Choroid plexus epithelial cell (primary cell): ENCODE results near the gene RBMS3.

ENCODE experiments used
- DNase-seq: peaks from one replicate; pipeline ENCODE4 v3.0.0-alpha.2; 2010; ENCODE audit warnings: low read depth
- H3K4me3 ChIP-seq: 2 replicates; pipeline ENCODE4 v1.5.1; 2011; ENCODE audit warnings: low read depth, mild to moderate bottlenecking, control low read depth, low read length, moderate library complexity
- TF ChIP-seq, protein P1 (sequence below): conservative IDR thresholded peaks from 2 replicates; pipeline ENCODE4 v1.5.1; 2011; ENCODE audit warnings: low read depth, mild to moderate bottlenecking, control low read depth, inconsistent platforms, low read length, moderate library complexity

Gene RBMS3

DNA sequence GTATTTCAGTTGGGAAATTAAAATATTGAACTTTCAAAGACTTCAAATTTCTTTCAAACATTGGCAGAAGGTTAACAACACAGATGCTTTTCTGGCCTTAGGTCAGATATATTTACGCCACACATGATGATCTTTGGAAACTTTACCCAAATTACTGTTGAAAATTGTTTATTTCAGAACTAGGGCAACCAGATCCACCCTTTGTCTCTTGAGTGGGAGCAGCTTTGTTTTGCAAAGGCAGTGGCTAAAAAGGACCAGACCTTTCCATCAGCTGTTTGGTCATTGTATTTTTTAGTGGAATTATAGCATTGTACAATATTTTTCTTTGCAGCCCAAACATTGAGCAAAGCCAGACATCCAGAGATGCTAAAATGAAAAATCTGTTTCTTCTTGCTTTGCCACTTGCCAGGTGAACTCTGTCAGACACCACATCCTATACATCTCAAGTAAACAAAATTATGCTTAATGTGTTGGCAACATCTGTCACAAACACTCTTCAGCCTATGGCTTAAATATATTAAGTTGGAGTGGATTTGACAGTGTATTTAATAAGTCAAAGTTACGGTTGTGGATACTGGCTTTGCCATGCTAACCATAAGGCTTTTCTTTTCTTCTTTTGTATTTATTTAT, 651.9 kb downstream of the RBMS3 start:
- no peak for DNase-seq
- H3K4me3 ChIP-seq: no peak overlapping the region
- TF ChIP-seq, protein P1, sequence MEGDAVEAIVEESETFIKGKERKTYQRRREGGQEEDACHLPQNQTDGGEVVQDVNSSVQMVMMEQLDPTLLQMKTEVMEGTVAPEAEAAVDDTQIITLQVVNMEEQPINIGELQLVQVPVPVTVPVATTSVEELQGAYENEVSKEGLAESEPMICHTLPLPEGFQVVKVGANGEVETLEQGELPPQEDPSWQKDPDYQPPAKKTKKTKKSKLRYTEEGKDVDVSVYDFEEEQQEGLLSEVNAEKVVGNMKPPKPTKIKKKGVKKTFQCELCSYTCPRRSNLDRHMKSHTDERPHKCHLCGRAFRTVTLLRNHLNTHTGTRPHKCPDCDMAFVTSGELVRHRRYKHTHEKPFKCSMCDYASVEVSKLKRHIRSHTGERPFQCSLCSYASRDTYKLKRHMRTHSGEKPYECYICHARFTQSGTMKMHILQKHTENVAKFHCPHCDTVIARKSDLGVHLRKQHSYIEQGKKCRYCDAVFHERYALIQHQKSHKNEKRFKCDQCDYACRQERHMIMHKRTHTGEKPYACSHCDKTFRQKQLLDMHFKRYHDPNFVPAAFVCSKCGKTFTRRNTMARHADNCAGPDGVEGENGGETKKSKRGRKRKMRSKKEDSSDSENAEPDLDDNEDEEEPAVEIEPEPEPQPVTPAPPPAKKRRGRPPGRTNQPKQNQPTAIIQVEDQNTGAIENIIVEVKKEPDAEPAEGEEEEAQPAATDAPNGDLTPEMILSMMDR: no peak

DNA sequence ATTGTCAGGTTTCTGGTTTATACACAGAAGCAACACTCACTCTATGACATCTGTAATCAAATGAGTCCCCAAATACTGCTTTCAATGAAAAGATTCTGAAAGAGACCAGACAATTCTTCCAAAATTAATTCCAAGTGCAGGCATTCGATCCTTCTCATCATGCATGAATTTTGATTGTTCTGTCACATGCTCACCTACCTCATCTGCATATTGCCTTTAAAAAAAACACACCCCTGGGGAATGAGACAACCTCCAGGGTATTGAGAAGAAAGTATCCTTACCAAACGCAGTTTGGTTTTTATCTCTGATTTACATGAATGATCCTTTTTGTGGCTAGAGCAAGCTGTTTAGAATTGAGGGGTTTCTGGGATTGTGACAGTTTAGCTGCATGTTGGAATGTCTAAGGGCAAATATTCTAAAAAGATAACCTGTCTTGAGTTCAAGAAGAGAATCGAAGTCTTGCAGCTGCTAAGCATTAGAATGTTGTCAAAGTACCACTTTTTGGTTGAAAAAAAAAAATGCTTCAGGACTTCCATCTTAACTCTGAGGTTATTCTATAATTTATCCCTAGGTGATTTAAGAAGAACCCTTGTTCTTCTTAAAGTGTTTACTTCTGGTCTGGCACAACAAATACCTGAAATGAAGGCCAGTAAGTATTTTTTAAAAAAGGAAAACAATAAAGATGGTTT, 653.1 kb downstream of the RBMS3 start:
- no peak for DNase-seq
- no peak overlapping the region for H3K4me3 ChIP-seq
- TF ChIP-seq, protein P1: no peak

DNA sequence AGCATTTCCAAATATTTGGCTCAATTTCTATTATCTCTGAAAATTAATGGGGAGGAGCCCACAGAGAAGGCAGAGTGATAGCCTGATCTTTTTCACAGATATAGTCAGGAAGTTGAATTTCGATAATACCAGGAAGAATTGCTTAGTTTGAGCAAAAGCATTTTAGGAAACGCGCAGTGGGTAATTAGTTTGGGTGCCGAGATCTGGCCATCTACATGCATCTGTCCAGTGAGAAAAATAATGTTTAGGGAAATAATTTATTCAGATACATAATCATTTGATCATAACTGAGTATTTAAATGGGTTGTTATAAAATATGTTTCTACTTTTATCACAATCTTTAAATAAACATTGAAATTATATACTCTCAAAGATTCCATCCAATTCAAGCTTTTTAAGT, 653.9 kb downstream of the RBMS3 start:
- no peak for DNase-seq
- TF ChIP-seq, protein P1: no peak
- no peak overlapping the region for H3K4me3 ChIP-seq

DNA sequence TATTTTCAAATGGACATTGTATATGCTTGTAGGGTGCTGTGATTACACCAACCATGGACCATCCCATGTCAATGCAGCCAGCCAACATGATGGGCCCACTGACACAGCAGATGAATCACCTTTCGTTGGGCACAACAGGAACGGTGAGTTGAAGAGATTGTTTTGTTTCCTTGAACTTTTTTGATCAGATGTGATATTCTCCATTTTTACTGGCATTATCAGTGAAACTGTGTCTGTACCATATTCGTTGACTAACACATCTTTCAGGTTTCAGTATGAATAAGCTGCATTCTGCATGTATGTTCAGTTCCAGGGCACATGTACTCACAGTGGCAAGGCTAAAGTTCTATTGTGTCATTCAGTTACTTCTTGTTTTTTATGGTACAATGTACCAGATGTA, 655.2 kb downstream of the RBMS3 start:
- H3K4me3 ChIP-seq: no peak overlapping the region
- TF ChIP-seq, protein P1: no peak
- DNase-seq: no peak

DNA sequence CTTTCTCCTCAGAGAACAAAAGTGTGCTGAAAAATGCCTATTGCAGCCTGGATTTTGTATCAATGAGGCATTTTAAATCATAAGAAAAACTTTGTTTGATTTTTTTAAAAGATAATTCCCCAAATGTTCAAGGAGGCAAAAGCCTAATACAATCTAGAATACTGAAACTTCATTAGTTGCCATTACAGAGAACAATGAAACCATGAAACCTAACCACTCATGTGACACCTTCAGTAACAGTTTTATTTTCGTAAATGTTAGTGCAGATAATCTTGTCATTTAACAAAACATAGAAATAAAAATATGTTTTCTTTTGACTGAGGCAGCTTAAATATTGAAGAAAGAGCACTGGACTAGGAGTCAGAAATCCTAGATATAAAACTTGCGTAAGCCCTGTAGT, 655.9 kb downstream of the RBMS3 start:
- H3K4me3 ChIP-seq: no peak overlapping the region
- DNase-seq: no peak
- TF ChIP-seq, protein P1: no peak

DNA sequence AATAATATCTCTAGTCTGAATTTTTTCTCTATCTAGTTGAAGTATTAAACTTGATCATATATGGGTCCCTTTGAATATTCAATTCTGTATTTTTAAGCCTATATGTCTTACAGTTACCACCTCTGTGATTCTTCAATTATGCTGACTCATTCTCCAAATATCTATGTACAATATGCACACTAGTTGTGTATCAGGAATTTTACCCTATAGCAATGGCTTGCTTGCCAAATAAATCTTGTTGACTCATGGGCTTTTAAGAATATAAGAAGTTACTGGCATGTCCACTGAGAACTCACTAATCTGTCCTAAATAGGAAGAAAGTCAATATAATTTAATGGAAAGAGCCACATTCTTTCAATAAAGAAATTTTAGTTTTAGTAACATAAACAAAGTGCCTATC, 656.3 kb downstream of the RBMS3 start:
- TF ChIP-seq, protein P1: no peak
- peak; percentile 44 for DNase-seq
- H3K4me3 ChIP-seq: no peak overlapping the region

DNA sequence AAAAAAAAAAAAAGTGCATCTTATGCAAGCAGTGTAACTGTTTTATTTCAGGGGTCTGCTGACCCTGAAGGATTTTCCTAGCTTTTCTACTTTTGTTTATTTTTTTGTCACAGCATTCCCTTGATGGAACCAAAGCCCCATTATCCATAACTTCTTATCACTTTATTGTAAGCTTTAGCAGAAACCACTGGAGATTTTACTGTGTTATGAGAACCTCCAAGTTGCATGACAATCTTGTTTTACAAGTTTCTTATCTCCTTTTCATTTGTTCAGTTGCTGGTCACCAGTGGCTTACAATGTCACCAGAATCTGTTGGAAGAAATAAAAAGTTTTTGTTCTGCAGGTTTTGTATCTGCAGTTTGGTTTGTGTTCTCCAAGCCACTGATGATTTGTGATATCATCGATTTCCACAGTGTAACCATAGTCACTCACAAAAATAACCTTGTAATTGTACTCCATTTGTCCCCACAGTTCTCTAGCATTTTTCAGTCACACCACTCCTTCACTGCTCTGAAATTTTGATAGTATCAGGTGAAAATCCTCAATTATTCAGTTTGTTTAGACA, 660.0 kb downstream of the RBMS3 start:
- DNase-seq: no peak
- H3K4me3 ChIP-seq: no peak overlapping the region
- TF ChIP-seq, protein P1: no peak
